GM18907 (cell line): ENCODE data around the gene RBBP8.
A peak's percentile ranks its signal among the peaks of the same experiment; 100 is the strongest.

Experiments used
- ATAC-seq: cut with Tn5 transposase; IDR thresholded peaks from one replicate; pipeline ENCODE4 v1.9.1; 2021; ENCODE audit warnings: mild to moderate bottlenecking, moderate library complexity; ENCODE audit not compliant: unreplicated experiment

Gene RBBP8

GRCh38 chr18:22988208-22988607, 55.1 kb downstream of the RBBP8 start:
- peak; percentile 62 for ATAC-seq

GRCh38 chr18:22998344-22998743, 65.2 kb downstream of the RBBP8 start:
- ATAC-seq = no peak

GRCh38 chr18:22999212-22999611, 66.1 kb downstream of the RBBP8 start:
- no peak for ATAC-seq

GRCh38 chr18:22999647-23000046, 66.5 kb downstream of the RBBP8 start:
- no peak for ATAC-seq

- no peak for ATAC-seq
Measured at GRCh38 chr18:23003289-23003688, 70.2 kb downstream of the RBBP8 start.

GRCh38 chr18:23012249-23012648, 79.1 kb downstream of the RBBP8 start:
- ATAC-seq = no peak

- no peak for ATAC-seq
Measured at GRCh38 chr18:23020555-23021294, 87.6 kb downstream of the RBBP8 start.

- no peak for ATAC-seq
Measured at GRCh38 chr18:23021623-23022022, 88.5 kb downstream of the RBBP8 start.

- no peak for ATAC-seq
Measured at GRCh38 chr18:23032030-23032582, 99.0 kb downstream of the RBBP8 start.

- no peak for ATAC-seq
Measured at GRCh38 chr18:23033056-23033455, 99.9 kb downstream of the RBBP8 start.

GRCh38 chr18:23036660-23037201, 103.6 kb downstream of the RBBP8 start:
- ATAC-seq = no peak

- ATAC-seq = no peak
Measured at GRCh38 chr18:23037646-23038045, 104.5 kb downstream of the RBBP8 start.

GRCh38 chr18:23038712-23039111, 105.6 kb downstream of the RBBP8 start:
- ATAC-seq = no peak

- ATAC-seq = no peak
Measured at GRCh38 chr18:23042133-23042532, 109.0 kb downstream of the RBBP8 start.

- ATAC-seq = no peak
Measured at GRCh38 chr18:23043803-23044376, 110.8 kb downstream of the RBBP8 start.

- no peak for ATAC-seq
Measured at GRCh38 chr18:23049698-23050373, 116.7 kb downstream of the RBBP8 start.

GRCh38 chr18:23053776-23054457, 120.8 kb downstream of the RBBP8 start:
- ATAC-seq = no peak

GRCh38 chr18:23054553-23054952, 121.4 kb downstream of the RBBP8 start:
- no peak for ATAC-seq

GRCh38 chr18:23056315-23056714, 123.2 kb downstream of the RBBP8 start:
- ATAC-seq = no peak

- ATAC-seq = no peak
Measured at GRCh38 chr18:23057096-23057495, 124.0 kb downstream of the RBBP8 start.
